HAP-1 (cell line): Measurements from ENCODE around the gene ZNF516.

Experiments used
- DNase-seq, 2 experiments: peaks; one replicate each; pipeline ENCODE4 v3.0.0-alpha.2; 2016 to 2020; ENCODE audit warnings: low spot score in 2 of 2
- H3K27me3 ChIP-seq: fragments of 250-450 bp; sonication (Bioruptor Pico); 2 replicates; pipeline ENCODE4 v1.5.1; 2020; ENCODE audit warnings: low read depth, mild to moderate bottlenecking, moderate library complexity
- H3K36me3 ChIP-seq: fragments of 250-450 bp; sonication (Bioruptor Pico); replicated peaks from 2 replicates; pipeline ENCODE4 v1.5.1; 2020; ENCODE audit warnings: mild to moderate bottlenecking
- H3K4me1 ChIP-seq: fragments of 250-450 bp; sonication (Bioruptor Pico); 2 replicates; pipeline ENCODE4 v1.5.1; 2020; ENCODE audit warnings: mild to moderate bottlenecking
- H3K4me3 ChIP-seq: fragments of 250-450 bp; sonication (Bioruptor Pico); 2 replicates; pipeline ENCODE4 v1.5.1; 2020; ENCODE audit warnings: mild to moderate bottlenecking, moderate library complexity
- H3K9me3 ChIP-seq: fragments of 250-450 bp; sonication (Bioruptor Pico); 2 replicates; pipeline ENCODE4 v1.5.1; 2020; ENCODE audit warnings: mild to moderate bottlenecking, moderate library complexity
- in situ Hi-C: fragments of 300-500 bp; cut with MboI; formaldehyde crosslinking; loops from 3 replicates; pipeline ENCODE4 v1.14.3; 2020; ENCODE audit warnings: low sequenced_read_pairs, inconsistent platforms, mixed read lengths

The ZNF516 gene

GRCh38 chr18:76317136-76317535 is 177.9 kb downstream of the ZNF516 start:
- no peaks in the 10 kb centered on the region for H3K9me3 ChIP-seq
- H3K36me3 ChIP-seq: no peaks in the 10 kb centered on the region
- H3K4me3 ChIP-seq: no peak overlapping the region
- H3K4me1 ChIP-seq: no peaks in the 10 kb centered on the region
- no peaks in the 10 kb centered on the region for H3K27me3 ChIP-seq
- in situ Hi-C loops: no loop called here
- DNase-seq: no peak

- no peaks in the 10 kb centered on the region for H3K9me3 ChIP-seq
- in situ Hi-C loops: no loop called here
Measured at GRCh38 chr18:76315722-76316230, 179.3 kb downstream of the ZNF516 start.

GRCh38 chr18:76314496-76314895 is 180.5 kb downstream of the ZNF516 start:
- in situ Hi-C loops: no loop called here
- no peak for DNase-seq

More at GRCh38 chr18:76315722-76316230, 179.3 kb downstream of the ZNF516 start:
- Histone ChIP-seq H3K4me1 (no peaks in the 10 kb centered on the region), H3K4me3 (no peak overlapping the region), H3K36me3 (no peaks in the 10 kb centered on the region), H3K27me3 (no peaks in the 10 kb centered on the region)
- no peak for DNase-seq

GRCh38 chr18:76314015-76314414 is 181.0 kb downstream of the ZNF516 start:
- H3K9me3 ChIP-seq: no peaks in the 10 kb centered on the region
- no peaks in the 10 kb centered on the region for H3K27me3 ChIP-seq
- no peaks in the 10 kb centered on the region for H3K4me1 ChIP-seq
- in situ Hi-C loops: no loop called here
- H3K4me3 ChIP-seq: no peak overlapping the region
- DNase-seq: no peak
- H3K36me3 ChIP-seq: no peaks in the 10 kb centered on the region

More at GRCh38 chr18:76314496-76314895, 180.5 kb downstream of the ZNF516 start:
- no peaks in the 10 kb centered on the region for H3K36me3 ChIP-seq
- no peaks in the 10 kb centered on the region for H3K27me3 ChIP-seq
- no peak overlapping the region for H3K4me3 ChIP-seq
- H3K4me1 ChIP-seq: no peaks in the 10 kb centered on the region
- H3K9me3 ChIP-seq: no peaks in the 10 kb centered on the region
